GM12864 (cell line): ENCODE results near the gene PROK1.
"Not testable (repeated sequence)": the region's sequence is repeated elsewhere in the genome, so short reads cannot be mapped to it uniquely, and the experiment has no call there.

Experiments used
- DNase-seq: peaks from one replicate; pipeline ENCODE4 v3.0.0-alpha.2; 2011; ENCODE audit warnings: low read depth
- H3K4me3 ChIP-seq: 2 replicates; pipeline ENCODE4 v1.5.1; 2011; ENCODE audit warnings: mild to moderate bottlenecking, low read depth, low read length, control low read depth
- CTCF ChIP-seq: IDR thresholded peaks from 2 replicates; pipeline ENCODE4 v1.5.1; 2011; ENCODE audit warnings: low read depth, mild to moderate bottlenecking, moderate library complexity, low read length, control low read depth, inconsistent platforms; ENCODE audit errors: missing control alignments

PROK1 gene

GRCh38 chr1:110433213-110433612 is 17.7 kb upstream of the PROK1 start:
- no peak for TF ChIP-seq CTCF
- DNase-seq: no peak

GRCh38 chr1:110433803-110434202 is 17.1 kb upstream of the PROK1 start:
- no peak overlapping the region for H3K4me3 ChIP-seq
- no peak for DNase-seq
- no peak for TF ChIP-seq CTCF

More at GRCh38 chr1:110433213-110433612, 17.7 kb upstream of the PROK1 start:
- no peak overlapping the region for H3K4me3 ChIP-seq

GRCh38 chr1:110434946-110435345 is 16.0 kb upstream of the PROK1 start:
- no peak for TF ChIP-seq CTCF
- H3K4me3 ChIP-seq: no peak overlapping the region
- no peak for DNase-seq

- TF ChIP-seq CTCF: no peak
- H3K4me3 ChIP-seq: no peak overlapping the region
- DNase-seq: no peak
These were observed 14.3 kb upstream of the PROK1 start for GRCh38 chr1:110436635-110437034.

- DNase-seq, H3K4me3 ChIP-seq: not testable (repeated sequence)
These were observed 13.2 kb upstream of the PROK1 start for GRCh38 chr1:110437645-110438299.

- TF ChIP-seq CTCF: no peak
- H3K4me3 ChIP-seq: no peak overlapping the region
- no peak for DNase-seq
These were observed 12.1 kb upstream of the PROK1 start for GRCh38 chr1:110438893-110439292.

GRCh38 chr1:110439873-110440272 is 11.1 kb upstream of the PROK1 start:
- not testable (repeated sequence) for DNase-seq, H3K4me3 ChIP-seq

- DNase-seq: no peak
- no peak overlapping the region for H3K4me3 ChIP-seq
- TF ChIP-seq CTCF: no peak
These were observed 10.1 kb upstream of the PROK1 start for GRCh38 chr1:110440877-110441276.
